ENCODE results near the gene LENG1. TPM values are rescaled to one million over a fixed set of nuclear protein-coding genes. Genes with fewer than 3 reads are reported as not detected.
A peak's percentile ranks its signal among the peaks of the same experiment; 100 is the strongest.

The LENG1 gene
- total and polyA plus RNA-seq, 9 of the 15 experiments (the other 6 are each of a cell fraction or from before 2014, with no cell fraction given) = 0.30 to 10.5 (median 4.7) TPM

- TF ChIP-seq HOMEZ (CRISPR knock-in tag; IDR thresholded peaks at IDR 0.05) = no peak
- peak; percentile 69 for TF ChIP-seq RBM39 (optimal IDR thresholded peaks at IDR 0.05; ENCODE audit: low read depth, low read length)
- TF ChIP-seq ELF4 (CRISPR knock-in tag; IDR thresholded peaks at IDR 0.05) = no peak
- 0 out of 2 replicates have a peak, but pooled peaks have one; percentile 53 for TF ChIP-seq RBM14 (IDR thresholded peaks at IDR 0.05; ENCODE audit: borderline replicate concordance, insufficient read depth, low read depth, low read length)
- no peak for TF ChIP-seq TEAD4 (IDR thresholded peaks at IDR 0.05; ENCODE audit: low read length)
- TF ChIP-seq TEAD4 (CRISPR knock-in tag; IDR thresholded peaks at IDR 0.05; ENCODE audit: borderline replicate concordance) = no peak
- TF ChIP-seq TAF9B (IDR thresholded peaks at IDR 0.05; ENCODE audit: partially characterized antibody) = no peak
- TF ChIP-seq ARID4B (CRISPR knock-in tag; IDR thresholded peaks at IDR 0.05) = no peak
- TF ChIP-seq NFIX (CRISPR knock-in tag; IDR thresholded peaks at IDR 0.05; ENCODE audit: low read depth) = no peak
- TF ChIP-seq ZNF324 (CRISPR knock-in tag; IDR thresholded peaks at IDR 0.05) = no peak
- TF ChIP-seq PCBP1 (IDR thresholded peaks at IDR 0.05; ENCODE audit: low read depth, low read length, poor library complexity, severe bottlenecking) = peak; percentile 88
- no peak for TF ChIP-seq ZNF511 (CRISPR knock-in tag; IDR thresholded peaks at IDR 0.05)
- TF ChIP-seq KDM4B (IDR thresholded peaks at IDR 0.05; ENCODE audit: borderline replicate concordance in 2 of 2, low read depth in 1 of 2) = no peak
- TF ChIP-seq SRSF7 (optimal IDR thresholded peaks at IDR 0.05; ENCODE audit: low read depth, low read length) = peak; percentile 87
- TF ChIP-seq ZNF668 (CRISPR knock-in tag; IDR thresholded peaks at IDR 0.05) = no peak
- TF ChIP-seq GATA2 (CRISPR knock-in tag; IDR thresholded peaks at IDR 0.05) = no peak
Measured at GRCh38 chr19:54133312-54133956, 26.1 kb downstream of the LENG1 start (continued).

Data from K562 (cell line).